Natural killer cell treated with Interleukin-12 subunit alpha and Interleukin-12 subunit beta and Interleukin-15 and Interleukin-18, amount 100 ng/mL, for 72 hours (primary cell): ENCODE measurements around the gene COG5. TPM values are rescaled to one million over a fixed set of nuclear protein-coding genes. Genes with fewer than 3 reads are reported as not detected.

Experiments used
- ATAC-seq, 2 donors: fragments of 150-1000 bp; cut with Tn5 transposase in 1 of 2; sonication (Bioruptor Pico), chemical (Tn5 transposase) in 1 of 2; 2 replicates each; pipeline ENCODE4 v1.10.0; 2021
- DNase-seq: peaks from one replicate; pipeline ENCODE4 v3.0.0; 2022; ENCODE audit warnings: low spot score
- H3K27ac Mint-ChIP-seq, 2 donors: 1 replicate in 1 of 2; 2 replicates in 1 of 2; pipeline ENCODE4 v1.8.0; 2022; ENCODE audit warnings: mixed read lengths in 2 of 2, mild to moderate bottlenecking in 1 of 2, moderate library complexity in 1 of 2
- H3K27me3 Mint-ChIP-seq, 2 donors: 1 replicate in 1 of 2; 2 replicates in 1 of 2; pipeline ENCODE4 v1.8.0; 2022; ENCODE audit warnings: mixed read lengths in 2 of 2
- H3K36me3 Mint-ChIP-seq: one replicate; pipeline ENCODE4 v1.8.0; 2022; ENCODE audit warnings: mixed read lengths
- H3K4me1 Mint-ChIP-seq, 2 donors: 1 replicate in 1 of 2; 2 replicates in 1 of 2; pipeline ENCODE4 v1.8.0; 2022; ENCODE audit warnings: low read depth in 2 of 2, mixed read lengths in 2 of 2, mild to moderate bottlenecking in 1 of 2
- H3K4me3 Mint-ChIP-seq: one replicate; pipeline ENCODE4 v1.8.0; 2022; ENCODE audit warnings: mixed read lengths
- H3K9me3 Mint-ChIP-seq: 2 replicates; pipeline ENCODE4 v1.8.0; 2022; ENCODE audit warnings: mixed read lengths
- total RNA-seq, 2 donors: library from RNA; stranded (reverse); gene quantifications; one replicate each; pipeline ENCODE4 v1.2.3, GENCODE V29; 2022

Gene COG5
- total RNA-seq = 10 to 100 TPM; 41.0 to 56.2 TPM

DNA sequence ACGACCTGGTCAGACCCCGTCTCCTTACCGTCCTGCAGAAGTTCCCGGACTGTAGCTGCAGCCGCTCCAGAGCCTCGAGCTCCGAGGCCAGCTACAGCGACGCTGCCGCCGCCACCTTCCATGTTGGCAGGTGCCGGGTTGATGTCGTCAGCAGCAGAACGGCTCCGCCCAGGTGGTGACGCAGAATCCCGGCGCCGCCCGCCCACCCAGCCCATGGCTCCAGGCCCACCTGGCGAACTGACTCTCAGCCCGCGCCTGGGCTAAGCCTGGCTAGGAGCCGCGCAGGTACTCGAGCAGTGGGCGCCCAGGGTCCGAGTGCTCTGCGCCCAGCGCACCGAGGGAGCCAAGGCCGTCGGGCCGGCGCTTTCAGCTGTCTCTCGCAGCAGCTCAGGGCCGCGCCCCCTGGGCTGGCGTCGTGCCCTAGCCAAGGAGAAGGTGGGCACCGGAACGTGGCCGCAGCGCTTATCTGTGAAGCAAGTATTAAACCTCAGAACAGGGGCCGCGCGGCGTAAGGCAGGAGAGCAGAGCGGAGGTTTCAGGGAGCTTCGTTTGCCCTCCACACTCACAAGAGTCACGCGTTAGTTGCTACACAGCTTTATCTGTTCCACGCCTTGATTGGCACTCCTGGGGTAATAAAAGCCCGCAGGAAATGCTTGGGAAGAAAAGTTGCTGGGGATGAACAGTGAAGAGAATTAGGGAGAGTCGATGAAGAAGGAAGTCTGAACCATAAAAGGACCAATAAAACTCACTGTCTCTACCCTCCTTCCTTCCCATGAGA, at the start of gene COG5, which contains the start of gene DUS4L:
Gene COG5, minus strand, starts transcription at position 146 of the 778 bp plus-strand sequence. Its CDS starts 24 bp downstream, at position 122.
Gene DUS4L, plus strand, starts transcription at position 197 of the 778 bp plus-strand sequence. CDS start 3,100 bp downstream, outside the sequence.
- Mint-ChIP-seq H3K36me3 (no peaks in the 10 kb centered on the region), H3K27me3 (no peaks in the 10 kb centered on the region), H3K27ac (peak within 1 kb of the TSS; percentile 66 to 86), H3K4me1 (peaks cover 40 to 48% of the 10 kb centered on the region in 2 donors), H3K9me3 (no peaks in the 10 kb centered on the region), H3K4me3 (peak within 1 kb of the TSS; percentile 86)
- ATAC-seq = peak; percentile 96 to 97
- peak; percentile 85 for DNase-seq

DNA sequence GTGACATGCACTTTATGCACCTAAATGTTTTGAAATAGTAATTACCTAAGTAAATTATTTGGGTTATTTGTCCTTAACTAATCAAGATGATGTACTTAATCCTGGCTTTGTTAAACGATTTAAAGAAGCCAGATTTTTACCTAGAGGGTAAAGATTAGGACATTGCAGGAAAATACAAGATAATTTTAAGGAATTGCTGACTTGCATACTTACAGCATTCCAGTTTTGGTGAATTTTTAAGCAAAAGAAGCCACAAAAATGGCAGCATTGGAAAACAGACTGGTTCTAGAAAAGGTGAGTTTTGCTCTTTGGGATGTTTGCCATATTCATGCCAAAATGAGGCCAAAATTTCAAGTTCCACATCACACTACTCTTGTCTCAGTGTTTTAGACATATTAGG, 49.7 kb upstream of the COG5 start:
- ATAC-seq (no peak), DNase-seq (no peak)
- Mint-ChIP-seq H3K4me3 (no peak overlapping the region), H3K4me1 (no peaks in the 10 kb centered on the region), H3K27ac (no peak overlapping the region), H3K9me3 (no peaks in the 10 kb centered on the region), H3K36me3 (peaks cover 17% of the 10 kb centered on the region), H3K27me3 (no peaks in the 10 kb centered on the region)

DNA sequence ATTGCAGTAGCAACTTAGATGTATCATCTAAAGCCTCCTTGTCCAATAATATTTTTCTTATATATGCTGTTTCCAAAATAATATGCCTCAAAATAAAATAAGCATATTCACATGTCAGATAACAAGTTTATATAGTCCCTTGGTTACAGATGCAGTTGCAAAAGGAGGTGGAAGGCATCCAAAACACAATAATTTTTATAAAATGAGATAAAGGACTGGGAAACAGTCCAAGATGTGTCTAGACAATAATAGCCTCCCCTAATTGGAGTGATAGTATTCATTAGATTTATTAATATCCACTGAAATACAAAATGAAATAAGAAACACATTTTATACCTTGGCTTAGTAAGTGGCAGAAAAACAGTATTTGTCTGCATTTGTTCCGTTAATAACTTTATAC, 46.6 kb upstream of the COG5 start:
- no peaks in the 10 kb centered on the region for H3K4me1 Mint-ChIP-seq
- H3K27ac Mint-ChIP-seq = no peak overlapping the region
- ATAC-seq = no peak

DNA sequence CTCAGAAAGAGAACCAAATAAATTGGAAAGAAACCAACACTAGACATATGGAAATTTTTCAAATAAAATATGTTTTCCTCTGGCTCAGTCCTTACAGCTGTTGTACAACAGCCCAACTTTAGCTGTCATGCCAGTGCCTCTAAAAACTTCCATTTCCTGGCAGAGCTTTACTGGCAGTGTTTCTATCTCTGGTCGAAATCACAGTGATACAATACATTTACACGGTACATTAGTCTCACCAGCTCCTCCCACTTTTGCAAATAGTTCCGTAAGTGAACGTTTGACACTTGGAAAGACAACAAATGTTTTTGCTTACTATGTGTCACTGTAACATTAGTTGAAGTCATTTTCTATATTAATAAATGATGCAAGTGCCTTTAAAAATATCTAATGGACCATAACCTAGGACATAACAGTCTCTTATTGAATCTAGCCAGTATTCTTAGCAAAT, 46.1 kb upstream of the COG5 start:
- Mint-ChIP-seq H3K27me3 (no peaks in the 10 kb centered on the region), H3K4me1 (no peaks in the 10 kb centered on the region), H3K36me3 (peaks cover 13% of the 10 kb centered on the region), H3K27ac (no peak overlapping the region), H3K9me3 (no peaks in the 10 kb centered on the region), H3K4me3 (no peak overlapping the region)
- ATAC-seq (no peak), DNase-seq (no peak)

More for the DNA sequence above, 46.6 kb upstream of the COG5 start:
- no peak for DNase-seq
- no peaks in the 10 kb centered on the region for H3K9me3 Mint-ChIP-seq
- H3K27me3 Mint-ChIP-seq = no peaks in the 10 kb centered on the region
- no peak overlapping the region for H3K4me3 Mint-ChIP-seq
- peaks cover 13% of the 10 kb centered on the region for H3K36me3 Mint-ChIP-seq

DNA sequence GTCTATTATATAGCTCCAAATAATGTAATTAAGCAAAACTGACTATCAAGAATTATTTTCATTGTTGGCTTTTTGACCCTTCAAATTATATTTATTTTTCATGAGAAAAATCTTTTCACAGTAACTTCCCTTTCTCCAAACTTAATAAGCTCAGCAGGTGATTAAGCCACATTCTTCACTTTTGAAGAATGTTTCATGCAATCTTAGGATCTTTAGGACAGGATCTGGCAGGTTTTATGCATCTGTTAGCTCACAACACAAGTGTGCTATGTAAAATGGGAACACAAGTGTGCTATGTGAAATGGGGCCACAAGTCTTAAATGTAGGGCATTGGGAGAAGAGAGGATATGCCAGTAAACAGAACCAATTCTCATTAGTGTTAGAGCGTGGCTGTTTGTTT, 42.6 kb upstream of the COG5 start:
- no peak for ATAC-seq
- no peak for DNase-seq
- H3K27me3 Mint-ChIP-seq = no peaks in the 10 kb centered on the region
- H3K4me1 Mint-ChIP-seq = no peaks in the 10 kb centered on the region
- H3K4me3 Mint-ChIP-seq = no peak overlapping the region
- H3K9me3 Mint-ChIP-seq = no peaks in the 10 kb centered on the region
- H3K36me3 Mint-ChIP-seq = peaks cover 7% of the 10 kb centered on the region
- no peak overlapping the region for H3K27ac Mint-ChIP-seq

DNA sequence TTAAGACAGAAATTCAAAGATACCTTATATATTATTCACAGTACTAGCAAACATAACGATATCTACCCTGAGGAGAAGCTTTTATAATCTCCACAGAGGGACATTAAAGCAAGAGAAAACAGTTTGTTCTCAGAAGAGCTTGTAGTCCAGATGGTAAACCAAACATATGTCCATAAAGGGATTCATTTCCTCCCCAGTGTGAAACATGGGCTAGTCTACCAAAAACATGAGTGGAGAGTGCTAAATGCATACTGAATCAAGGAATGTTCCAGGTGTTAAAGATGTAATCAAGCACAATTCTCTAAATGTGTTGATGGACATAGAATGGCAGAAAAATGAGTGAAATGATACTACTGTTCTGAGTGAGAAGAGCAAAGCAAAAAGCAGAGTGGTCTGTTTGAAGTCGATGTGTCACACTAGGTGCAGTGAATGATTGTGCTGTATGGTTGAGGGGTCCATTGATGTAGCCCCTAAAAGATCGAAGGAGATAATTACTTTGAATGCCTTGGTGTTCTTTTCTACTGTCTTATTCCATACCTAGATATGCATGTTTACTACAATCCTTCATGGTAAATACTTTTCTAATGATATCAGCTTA, 41.6 kb upstream of the COG5 start:
- DNase-seq (no peak), ATAC-seq (no peak)
- Mint-ChIP-seq H3K4me1 (no peaks in the 10 kb centered on the region), H3K36me3 (peaks cover 7% of the 10 kb centered on the region), H3K27me3 (no peaks in the 10 kb centered on the region), H3K9me3 (no peaks in the 10 kb centered on the region), H3K4me3 (no peak overlapping the region), H3K27ac (no peak overlapping the region)

DNA sequence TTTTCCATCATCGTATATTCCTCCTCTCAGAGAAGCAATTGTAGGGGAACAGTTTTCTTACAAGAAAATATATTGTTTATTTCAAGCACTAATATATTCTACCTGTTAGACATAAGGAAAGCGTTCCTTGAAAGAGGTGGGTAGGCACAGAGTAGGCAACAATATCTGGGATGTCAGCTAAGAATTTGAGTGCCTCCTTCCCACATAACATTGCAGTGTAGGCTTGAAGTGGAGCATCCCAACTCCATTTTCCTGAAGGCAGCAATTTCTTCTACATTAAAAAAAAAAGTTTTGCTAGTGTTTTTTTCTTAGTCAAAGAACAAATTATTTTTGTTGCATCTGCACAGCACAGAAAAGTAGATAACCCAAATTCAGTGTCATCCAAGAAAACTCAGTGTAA, 37.1 kb upstream of the COG5 start:
- H3K9me3 Mint-ChIP-seq = no peaks in the 10 kb centered on the region
- H3K36me3 Mint-ChIP-seq = no peaks in the 10 kb centered on the region
- DNase-seq (no peak), ATAC-seq (no peak)
- H3K4me1 Mint-ChIP-seq = no peaks in the 10 kb centered on the region
- H3K27ac Mint-ChIP-seq = no peak overlapping the region
- H3K4me3 Mint-ChIP-seq = no peak overlapping the region
- no peaks in the 10 kb centered on the region for H3K27me3 Mint-ChIP-seq

DNA sequence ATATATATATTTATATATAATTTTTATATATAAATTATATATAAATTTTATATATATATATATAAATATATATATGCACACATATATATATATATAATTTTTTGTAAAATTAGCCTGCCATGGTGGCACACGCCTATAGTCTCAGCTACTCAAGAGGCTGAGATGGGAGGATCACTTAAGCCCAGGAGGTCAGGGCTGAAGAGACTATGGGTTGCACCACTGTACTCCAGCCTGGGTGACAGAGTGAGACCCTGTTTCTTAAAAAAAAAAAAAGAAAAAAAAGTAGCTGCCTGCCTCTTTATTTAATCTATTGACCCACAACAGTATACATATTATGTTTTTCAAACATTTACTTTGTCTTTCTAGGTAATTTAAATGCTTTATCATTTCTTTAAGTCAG, 35.5 kb upstream of the COG5 start:
- no peaks in the 10 kb centered on the region for H3K4me1 Mint-ChIP-seq
- DNase-seq (no peak), ATAC-seq (no peak)
- H3K36me3 Mint-ChIP-seq = peaks cover 7% of the 10 kb centered on the region
- no peaks in the 10 kb centered on the region for H3K9me3 Mint-ChIP-seq
- H3K27me3 Mint-ChIP-seq = no peaks in the 10 kb centered on the region
- no peak overlapping the region for H3K27ac Mint-ChIP-seq
- H3K4me3 Mint-ChIP-seq = no peak overlapping the region

DNA sequence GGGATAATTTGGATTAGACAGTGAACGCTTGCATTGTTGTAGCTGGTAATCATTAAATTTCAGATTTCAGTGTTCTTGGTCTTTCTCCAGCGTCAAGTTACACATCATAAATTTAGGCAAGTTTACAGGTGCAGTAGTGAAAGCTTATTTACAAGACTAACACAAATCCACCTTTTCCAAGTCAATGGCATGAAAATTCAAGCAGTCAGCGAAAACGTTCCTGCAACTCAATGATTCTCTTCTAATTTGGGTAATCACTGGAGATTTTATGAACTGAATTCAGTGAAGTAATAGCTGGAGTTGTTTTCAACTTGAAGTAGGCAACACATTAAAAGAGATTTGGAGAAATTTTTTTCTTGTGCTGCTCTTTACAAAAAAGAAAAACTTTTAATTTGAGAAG, 34.2 kb upstream of the COG5 start:
- no peak overlapping the region for H3K4me3 Mint-ChIP-seq
- no peak for ATAC-seq
- DNase-seq = no peak
- no peaks in the 10 kb centered on the region for H3K27me3 Mint-ChIP-seq
- H3K36me3 Mint-ChIP-seq = peaks cover 7% of the 10 kb centered on the region
- no peaks in the 10 kb centered on the region for H3K4me1 Mint-ChIP-seq
- no peaks in the 10 kb centered on the region for H3K9me3 Mint-ChIP-seq
- no peak overlapping the region for H3K27ac Mint-ChIP-seq

DNA sequence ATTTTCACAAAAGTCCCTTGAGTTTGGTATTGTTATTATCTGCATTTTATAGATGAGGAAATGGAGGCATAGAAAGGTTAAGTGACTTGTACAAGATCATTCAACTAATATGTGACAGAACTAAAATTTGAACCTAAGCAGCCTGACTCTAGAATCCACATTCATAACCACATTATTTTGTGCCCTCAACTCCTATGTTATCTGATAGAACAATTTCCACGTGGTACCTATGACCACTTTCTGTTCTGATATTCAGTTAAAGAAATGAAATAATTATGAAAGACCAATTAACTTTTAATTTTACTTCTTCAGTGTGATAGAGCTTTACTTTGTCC, 33.8 kb upstream of the COG5 start:
- no peak overlapping the region for H3K27ac Mint-ChIP-seq
- H3K4me1 Mint-ChIP-seq = no peaks in the 10 kb centered on the region
- DNase-seq = no peak
- no peaks in the 10 kb centered on the region for H3K27me3 Mint-ChIP-seq
- no peaks in the 10 kb centered on the region for H3K9me3 Mint-ChIP-seq
- ATAC-seq = no peak
- H3K4me3 Mint-ChIP-seq = no peak overlapping the region
- H3K36me3 Mint-ChIP-seq = peaks cover 7% of the 10 kb centered on the region

DNA sequence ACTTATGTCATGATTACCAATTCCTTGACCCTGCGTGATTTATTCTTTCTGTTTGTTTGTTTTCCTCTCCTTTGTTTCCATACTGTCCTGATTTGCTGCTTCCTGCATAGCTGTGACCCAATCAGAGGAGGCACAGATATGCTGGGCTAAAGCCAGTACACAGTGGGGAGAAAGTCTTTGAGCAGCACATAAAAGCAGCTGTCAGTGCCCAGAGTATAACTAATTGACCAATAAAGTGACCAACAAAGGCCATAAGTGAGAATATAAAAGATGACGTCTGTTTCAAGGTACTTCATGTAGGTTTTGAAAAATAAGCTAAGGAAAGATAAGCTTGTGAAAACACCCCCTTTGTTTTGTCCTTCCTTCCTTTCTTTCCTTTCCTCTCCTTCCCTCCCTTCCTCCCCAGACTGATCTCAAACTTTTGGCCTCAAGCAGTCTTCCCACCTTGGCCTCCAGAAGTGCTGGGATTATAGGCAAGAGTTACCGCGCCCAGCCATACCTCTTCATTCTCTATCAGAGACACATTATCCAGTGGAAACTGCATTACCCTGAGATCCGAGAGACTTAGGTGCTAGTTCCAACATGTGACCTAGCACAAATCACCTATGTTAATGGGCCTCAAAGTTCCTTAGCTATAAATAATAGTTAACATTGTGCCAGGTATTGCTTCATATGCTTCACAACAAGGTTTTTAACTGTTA, 33.3 kb upstream of the COG5 start:
- Mint-ChIP-seq H3K9me3 (no peaks in the 10 kb centered on the region), H3K27ac (no peak overlapping the region), H3K4me1 (no peaks in the 10 kb centered on the region), H3K36me3 (peaks cover 7% of the 10 kb centered on the region), H3K4me3 (no peak overlapping the region), H3K27me3 (no peaks in the 10 kb centered on the region)
- no peak for DNase-seq
- no peak for ATAC-seq

DNA sequence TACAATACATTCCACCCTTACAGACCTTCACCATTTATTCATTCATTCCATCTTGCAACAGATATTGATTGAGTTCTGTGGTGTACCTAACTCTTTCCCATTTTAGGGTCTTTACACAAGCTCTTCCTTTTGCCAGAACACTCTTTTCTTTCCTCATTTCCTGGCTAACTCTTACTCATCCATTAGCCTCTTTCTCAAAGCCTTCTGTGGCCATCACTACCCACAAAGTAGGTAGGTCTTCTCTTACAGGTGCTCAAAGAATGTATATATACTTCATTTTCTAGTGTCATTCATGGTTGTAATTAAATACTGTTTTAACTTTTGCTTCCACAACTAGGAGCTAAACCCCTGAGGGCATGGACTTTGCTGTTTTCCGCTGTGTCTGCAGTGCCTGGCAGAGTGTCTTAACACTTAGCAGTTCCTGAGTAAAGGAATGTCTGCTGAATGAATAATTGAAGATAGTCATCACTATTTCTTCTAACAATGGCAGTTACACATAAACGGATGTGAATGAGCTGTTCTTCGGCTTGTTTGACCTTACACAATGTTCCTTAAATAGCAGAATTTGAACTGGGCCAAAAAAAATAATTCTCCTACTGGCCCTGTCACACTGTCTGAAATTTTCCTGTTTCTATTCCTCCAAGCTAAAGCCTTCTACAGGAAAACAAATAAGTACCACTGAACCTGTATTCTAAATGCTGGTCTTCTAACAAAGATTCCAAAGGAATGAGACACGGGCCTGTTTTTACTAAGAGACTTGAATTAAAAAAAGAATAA, 31.4 kb upstream of the COG5 start:
- H3K27me3 Mint-ChIP-seq = no peaks in the 10 kb centered on the region
- H3K9me3 Mint-ChIP-seq = no peaks in the 10 kb centered on the region
- no peak overlapping the region for H3K27ac Mint-ChIP-seq
- H3K36me3 Mint-ChIP-seq = peaks cover 7% of the 10 kb centered on the region
- H3K4me1 Mint-ChIP-seq = no peaks in the 10 kb centered on the region
- no peak overlapping the region for H3K4me3 Mint-ChIP-seq
- ATAC-seq (no peak), DNase-seq (no peak)

DNA sequence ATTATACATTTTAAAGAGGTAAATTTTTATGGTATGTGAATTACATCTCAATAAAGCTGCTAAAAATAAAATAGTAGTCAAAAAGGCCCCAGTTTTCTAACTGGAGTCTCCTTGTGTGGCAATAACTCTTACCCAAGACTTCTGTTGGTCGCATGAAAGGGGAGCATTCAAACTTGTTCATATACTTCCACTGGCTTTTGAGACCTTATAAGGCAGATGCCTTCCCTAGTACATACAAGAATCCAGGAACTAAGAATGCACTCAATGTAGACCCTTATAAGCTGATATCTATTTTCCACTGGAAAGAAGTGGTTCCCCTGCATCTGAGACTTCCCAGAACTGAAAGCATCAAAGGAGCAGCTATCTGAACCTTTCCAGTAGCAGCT, 29.3 kb upstream of the COG5 start:
- ATAC-seq (no peak), DNase-seq (no peak)
- Mint-ChIP-seq H3K36me3 (peaks cover 7% of the 10 kb centered on the region), H3K4me3 (no peak overlapping the region), H3K9me3 (no peaks in the 10 kb centered on the region), H3K27ac (no peak overlapping the region), H3K27me3 (no peaks in the 10 kb centered on the region), H3K4me1 (no peaks in the 10 kb centered on the region)
